OCI-LY1 (cell line): ENCODE measurements around the gene POLE4.

Experiments used
- CTCF ChIP-seq: fragments of 200-600 bp; sonication (generic), shearing (Covaris generic); IDR thresholded peaks from 2 replicates; pipeline ENCODE4 v1.5.1; 2017; ENCODE audit warnings: mild to moderate bottlenecking, antibody characterized with exemption, low read length, moderate library complexity, mixed read lengths
- EZH2 ChIP-seq: fragments of 200-600 bp; sonication (generic), shearing (Covaris generic); IDR thresholded peaks from 2 replicates; pipeline ENCODE4 v1.8.0; 2017; ENCODE audit warnings: borderline replicate concordance, mixed run types, mild to moderate bottlenecking, antibody characterized with exemption, low read length, moderate library complexity, mixed read lengths

- TF ChIP-seq CTCF (no peak), EZH2 (no peak)
Measured at GRCh38 chr2:74935975-74936391, 22.5 kb upstream of the POLE4 start.
